Activated T-cell treated with anti-CD3 and anti-CD28 coated beads for 1 hour (primary cell): ENCODE measurements around the gene HERC5.
"Not testable (repeated sequence)": the region's sequence is repeated elsewhere in the genome, so short reads cannot be mapped to it uniquely, and the experiment has no call there.

ENCODE experiments used
- DNase-seq: peaks from one replicate; pipeline ENCODE4 v3.0.0-alpha.2; 2020; ENCODE audit warnings: low read depth

HERC5 gene

DNA sequence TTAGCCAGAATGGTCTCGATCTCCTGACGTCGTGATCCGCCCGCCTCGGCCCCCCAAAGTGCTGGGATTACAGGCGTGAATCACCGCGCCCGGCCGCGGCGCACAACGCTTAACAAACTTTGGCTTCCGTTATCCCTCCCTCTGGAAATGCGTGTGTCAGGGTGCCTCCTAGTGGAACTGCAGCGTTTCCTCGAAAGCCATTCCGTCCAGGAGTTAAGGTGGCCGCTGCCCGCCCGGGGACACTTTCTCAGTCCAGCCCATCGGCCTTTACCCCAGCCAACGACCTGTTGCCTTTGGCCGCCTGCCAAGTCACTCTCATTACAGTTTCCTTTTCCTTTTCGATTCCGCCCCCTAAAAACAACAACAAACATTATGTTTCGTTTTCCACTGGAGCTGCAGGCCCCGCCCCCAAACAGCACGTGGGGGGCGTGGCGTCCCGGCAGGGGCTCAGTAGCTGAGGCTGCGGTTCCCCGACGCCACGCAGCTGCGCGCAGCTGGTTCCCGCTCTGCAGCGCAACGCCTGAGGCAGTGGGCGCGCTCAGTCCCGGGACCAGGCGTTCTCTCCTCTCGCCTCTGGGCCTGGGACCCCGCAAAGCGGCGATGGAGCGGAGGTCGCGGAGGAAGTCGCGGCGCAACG lies at the start of gene HERC5:
HERC5 (plus strand) TSS at position 450 of the 637 bp plus-strand sequence; CDS start at position 601, 151 bp downstream.
- peak; percentile 92 for DNase-seq

DNA sequence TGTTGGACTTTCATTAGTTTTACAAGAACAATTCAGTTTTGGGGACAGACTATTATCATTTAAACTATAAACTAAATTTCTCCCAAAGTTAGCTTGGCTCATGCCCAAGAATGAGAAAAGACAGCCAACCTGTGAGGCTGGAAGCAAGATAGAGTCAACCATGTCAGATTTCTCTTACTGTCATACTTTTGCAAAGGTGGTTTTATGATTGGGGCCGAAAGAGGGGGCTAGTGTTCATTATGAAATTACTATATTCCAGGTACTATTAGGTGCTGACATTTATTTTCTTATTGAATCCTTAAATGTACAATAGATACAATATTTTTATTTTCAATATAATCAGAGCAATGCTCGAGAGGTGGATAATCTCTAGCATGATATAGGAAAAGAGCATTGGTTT lies 47.7 kb upstream of the HERC5 start:
- DNase-seq = no peak

DNA sequence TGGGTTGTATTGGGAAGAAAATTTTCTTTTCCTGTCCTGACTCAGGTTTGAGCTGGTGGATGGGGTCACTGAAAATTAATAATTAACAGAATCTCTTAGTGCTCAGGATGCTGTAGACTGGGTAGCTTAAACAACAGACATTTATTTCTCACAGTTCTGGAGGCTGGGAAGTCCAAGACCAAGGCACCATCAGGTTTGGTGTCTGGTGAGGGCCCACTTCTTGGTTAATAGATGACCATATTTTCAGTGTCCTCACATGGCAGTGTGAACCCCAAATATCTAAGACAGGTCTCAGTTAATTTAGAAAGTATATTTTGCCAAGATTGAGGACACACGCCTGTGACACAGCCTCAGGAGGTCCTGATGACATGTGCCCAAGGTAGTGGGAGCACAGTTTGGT lies 47.1 kb upstream of the HERC5 start:
- no peak for DNase-seq

DNA sequence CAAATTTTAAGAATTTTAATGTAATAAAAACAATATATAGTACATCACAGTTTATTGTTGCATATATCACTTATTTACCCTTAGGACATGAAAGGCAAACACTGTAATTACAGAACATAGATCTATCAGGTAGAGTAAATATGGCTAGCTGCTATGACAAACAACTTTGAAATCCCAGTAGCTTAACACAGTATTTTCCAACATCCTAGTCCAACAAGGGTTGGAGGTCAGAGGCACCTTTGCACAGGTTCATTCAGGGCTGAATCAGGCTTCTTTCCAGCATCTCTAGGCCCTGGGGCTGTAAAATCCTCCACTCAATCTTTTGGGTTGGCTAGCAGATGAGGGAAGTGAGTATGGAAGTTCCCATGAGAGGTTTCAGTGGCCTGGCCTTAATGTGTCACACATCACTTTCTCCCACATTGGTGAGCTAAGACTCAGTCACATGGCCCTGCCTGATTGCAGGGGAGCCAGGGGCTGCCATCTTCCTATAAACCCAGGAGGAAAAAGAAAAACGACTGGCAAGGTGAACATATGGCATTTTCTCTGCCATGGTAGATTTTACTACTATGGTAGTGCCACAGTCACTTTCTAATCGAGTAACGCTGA lies 45.3 kb upstream of the HERC5 start:
- no peak for DNase-seq

DNA sequence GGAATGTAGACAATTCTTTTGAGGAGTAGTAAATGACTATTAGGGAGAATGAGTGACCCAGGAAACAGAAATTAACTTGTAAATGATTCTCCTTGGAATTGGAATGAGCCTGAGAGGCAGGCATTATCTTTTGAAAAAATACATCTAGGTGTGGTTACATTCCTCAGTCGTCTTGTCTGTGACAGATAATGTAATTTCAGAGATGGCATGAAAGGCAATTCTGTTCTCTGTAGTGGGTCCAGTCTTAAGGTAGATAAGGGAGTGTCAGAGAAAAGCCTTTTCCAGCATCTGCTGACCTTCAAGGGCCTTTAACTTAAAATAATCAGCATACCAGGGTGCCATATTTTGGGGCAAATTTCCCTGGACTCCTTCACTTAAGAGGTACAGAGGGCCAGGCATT lies 43.1 kb upstream of the HERC5 start:
- no peak for DNase-seq

DNA sequence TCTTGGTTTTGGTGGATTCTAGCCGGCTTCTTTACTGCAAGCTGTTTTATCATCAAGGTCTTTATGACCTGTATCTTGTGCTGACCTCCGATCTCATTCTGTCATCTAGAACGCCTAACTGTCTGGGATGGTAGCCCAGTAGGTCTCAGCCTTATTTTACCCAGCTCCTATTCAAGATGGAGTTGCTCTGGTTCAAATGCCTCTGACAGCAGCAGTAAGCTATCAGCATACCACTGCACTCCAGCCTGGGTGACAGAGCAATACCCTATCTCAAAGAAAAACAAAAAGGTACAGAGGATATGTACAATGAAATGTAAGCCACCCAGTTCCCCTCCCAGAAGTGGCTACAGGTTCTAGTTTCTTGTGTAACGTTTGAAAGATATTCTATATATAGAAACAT lies 42.2 kb upstream of the HERC5 start:
- DNase-seq = no peak

DNA sequence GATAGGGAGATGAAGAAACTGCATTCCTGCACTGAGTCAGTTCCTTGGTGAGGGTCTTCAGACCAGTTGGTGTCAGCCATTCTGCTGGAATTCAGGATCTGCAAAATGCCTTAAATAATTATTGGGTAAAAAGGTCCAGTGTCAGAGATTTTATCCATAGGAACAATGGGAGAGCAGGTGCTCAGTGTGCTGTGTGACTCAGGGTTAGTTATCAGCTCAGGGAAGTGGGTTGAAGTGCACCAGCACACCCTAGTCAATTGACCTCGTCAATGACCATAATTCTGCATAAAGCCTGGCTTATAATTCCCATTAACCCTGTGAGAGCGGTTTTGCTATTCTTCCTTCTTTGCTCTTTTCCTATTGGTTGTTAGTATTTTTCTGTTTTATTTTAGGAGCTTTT lies 40.9 kb upstream of the HERC5 start:
- DNase-seq = no peak

DNA sequence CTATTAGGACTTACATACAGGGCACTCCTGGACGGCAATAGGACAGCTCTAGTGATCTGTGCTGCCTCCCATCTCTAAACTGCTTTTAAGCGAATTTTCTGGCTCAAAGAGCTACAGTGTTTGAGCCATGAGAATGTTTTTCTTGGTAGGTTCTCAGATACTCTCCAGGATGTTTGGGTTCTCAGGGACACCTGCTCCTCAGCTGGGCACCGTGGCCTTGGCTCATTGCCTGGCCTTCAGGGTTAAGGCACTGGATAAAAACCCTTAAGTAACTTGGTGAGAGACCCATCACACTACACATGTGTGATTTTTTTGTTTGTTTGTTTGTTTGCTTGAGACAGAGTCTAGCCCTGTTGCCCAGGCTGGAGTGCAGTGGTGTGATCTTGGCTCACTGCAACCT lies 38.5 kb upstream of the HERC5 start:
- DNase-seq = no peak

DNA sequence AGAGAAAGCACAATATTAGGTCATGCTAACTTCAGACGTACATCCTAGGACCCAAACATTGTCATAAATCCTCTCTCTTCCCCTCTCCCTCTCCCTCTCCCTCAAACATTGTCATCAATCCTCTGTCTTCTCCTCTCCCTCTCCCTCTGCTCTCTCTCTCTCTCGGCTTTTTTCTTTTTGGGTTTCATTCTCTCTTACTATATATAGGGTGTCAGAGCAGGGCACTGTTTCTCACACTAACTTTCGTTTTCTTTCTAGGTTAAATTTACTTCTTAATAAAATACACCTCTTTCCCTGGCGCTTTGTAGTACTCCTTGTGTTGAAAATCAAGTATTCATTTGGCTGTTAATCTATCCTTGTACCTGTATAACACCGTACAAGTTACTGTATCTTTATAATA lies 37.0 kb upstream of the HERC5 start:
- DNase-seq = no peak

DNA sequence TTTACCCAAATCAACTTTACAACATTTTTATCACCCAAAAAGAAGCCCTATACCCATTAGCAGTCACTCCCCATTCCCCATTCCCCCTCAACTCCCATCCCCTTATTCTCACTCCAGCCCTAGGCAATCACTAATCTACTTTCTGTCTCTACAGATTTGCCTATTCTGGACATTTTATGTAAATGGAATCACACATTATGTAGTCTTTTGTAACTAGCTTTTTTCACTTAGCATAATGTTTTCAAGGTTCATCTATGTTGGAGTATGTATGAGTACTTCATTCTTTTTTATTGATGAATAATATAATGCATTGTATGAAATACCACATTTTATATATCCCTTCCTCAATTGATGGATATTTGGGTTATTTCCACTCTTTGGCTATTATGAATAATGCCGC lies 36.1 kb upstream of the HERC5 start:
- no peak for DNase-seq

DNA sequence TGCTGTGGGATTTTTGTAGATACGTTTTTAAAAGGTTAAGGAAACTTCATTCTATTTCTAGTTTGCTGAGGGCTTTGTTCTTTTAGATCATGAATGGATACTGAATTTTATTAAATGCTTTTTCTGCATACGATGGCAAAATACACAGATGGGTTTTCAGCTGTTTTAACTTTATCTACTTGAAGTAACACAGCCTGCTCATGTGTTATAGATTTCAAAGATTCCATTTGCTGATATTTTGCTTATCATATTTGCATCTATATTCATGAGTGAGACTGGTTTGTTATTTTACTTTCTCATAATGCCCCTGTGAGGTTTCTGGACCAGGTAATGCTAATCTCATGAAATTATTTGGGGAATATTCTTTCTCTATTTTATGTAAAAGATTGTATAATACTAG lies 34.5 kb upstream of the HERC5 start:
- DNase-seq = no peak

DNA sequence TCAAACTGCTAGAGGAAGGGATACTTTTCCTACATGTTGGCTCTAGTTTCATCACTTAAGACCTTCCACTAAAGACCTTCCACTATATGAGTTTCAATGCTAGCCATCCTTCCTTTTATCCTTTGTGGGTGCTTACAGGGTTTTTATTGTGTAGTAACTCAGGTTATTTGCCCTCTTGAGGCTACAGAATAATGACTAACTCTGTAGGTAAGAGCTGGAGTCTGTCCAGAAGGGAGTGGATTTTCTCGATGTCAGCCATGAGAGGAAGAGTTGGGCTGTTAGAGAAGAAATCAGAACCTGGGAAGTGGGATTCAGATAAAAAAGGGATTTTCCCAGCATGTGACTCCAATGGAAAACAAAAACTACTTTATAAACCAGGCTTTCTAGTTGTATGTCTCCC lies 27.5 kb upstream of the HERC5 start:
- DNase-seq = no peak

DNA sequence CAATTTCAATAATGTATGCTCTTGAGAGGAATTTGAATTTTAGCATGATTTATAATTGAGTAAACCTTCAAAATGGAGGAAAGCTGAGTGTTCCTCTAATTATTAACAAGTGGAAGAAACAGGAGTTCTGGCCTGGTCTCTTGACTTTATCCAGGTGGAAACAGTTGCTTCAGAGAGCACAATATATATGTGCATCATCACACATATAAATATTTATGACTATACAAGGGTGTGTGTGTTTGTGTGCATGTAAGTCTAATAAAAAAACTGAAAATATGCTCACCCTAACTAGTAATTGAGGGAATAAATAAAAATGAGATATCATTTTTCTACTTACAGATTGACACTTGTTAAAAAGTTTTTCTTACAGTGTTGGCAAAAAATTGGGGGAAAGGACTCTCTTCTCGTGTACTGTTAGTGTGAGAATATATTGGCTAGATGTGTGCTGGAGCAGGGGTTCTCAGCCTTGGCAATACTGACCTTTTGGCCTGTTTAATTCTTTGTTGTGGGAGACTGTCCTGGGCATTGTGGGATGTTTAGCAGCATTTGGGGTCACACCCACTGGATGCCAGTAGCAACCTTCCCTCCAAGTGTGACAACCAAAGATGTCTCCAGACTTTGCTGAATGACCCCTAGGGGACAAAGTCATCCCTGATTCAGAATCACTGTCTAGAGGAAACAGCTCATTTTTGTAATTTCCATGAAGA lies 20.8 kb upstream of the HERC5 start:
- DNase-seq = no peak

DNA sequence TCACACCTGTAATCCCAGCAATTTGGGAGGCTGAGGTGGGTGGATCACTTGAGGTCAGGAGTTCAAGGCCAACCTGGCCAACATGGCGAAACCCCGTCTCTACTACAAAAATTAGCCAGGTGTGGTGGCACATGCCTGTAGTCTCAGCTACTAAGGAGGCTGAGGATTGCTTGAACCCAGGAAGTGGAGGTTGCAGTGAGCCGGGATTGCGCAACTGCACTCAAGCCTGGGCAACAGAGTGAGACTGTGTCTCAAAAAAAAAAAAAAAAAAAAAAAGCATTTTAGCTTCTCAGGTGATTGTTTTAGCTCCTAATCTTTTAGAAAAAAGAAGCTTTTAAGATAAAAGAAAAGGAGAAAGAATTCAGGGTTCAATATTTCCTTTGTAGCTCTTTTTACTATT lies 19.0 kb upstream of the HERC5 start:
- not testable (repeated sequence) for DNase-seq

DNA sequence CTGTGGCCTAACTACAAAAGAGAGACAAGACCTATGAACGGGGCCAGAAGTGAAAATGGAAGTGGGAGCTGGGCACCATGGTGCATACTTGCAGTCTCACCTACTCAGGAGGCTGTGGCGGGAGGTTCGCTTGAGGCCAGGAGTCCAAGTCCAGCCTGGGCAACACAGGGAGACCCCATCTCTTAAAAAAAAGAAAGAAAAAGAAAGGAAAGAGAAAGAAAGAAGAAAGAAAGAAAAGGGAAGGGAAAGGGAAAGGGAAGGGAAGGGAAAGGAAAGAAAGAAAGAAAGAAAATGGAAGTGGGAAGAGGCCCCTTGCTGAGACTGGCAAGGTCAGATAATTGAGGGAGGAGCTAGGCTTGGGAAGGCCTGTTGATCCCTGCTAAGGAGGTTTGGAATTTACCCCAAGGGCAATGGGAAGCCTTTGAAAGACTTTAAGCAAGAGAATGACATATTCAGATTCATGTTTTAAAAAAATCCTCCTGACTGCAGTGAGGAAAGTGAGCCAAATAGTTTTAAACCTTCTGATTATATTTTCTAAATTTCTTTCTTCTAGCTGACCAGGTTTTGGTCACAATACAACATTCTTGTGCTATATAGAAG lies 17.7 kb upstream of the HERC5 start:
- no peak for DNase-seq

DNA sequence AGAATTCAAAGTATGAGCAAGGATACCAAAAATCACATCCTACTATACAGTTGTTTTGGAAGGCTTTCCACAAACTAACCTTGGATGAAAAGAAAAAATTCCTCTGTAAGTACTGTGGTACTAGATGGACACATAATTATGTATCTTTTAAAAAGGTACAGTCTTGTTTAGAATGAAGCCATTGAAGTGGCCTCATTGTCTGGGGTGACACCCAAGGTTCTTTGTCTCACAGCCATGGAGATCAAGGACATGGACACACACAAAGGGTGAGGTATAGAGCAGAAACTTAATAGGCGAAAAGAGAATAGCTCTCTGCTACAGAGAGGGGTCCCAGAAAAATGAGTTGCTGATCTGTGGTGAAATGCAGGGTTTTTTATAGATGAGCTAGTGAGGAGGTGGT lies 16.8 kb upstream of the HERC5 start:
- DNase-seq = no peak

DNA sequence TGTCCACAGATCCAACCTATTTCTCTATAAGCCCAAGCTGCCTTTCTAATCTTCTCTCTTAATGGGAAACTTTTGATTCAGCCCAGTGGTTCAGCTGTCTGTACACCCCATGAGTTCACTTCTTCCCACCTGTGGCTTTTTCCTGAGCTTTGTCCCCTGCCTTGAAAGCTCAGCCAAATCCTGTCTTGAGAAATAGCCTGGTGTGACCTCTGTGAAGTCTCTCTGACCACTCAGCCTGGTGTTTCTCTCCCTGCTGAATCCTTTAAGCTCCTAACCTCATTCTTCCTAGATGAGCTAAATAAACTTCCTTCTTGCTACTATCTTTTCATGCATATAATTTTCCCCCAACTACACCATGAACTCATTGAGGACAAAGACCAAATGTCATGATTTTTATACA lies 15.2 kb upstream of the HERC5 start:
- no peak for DNase-seq

DNA sequence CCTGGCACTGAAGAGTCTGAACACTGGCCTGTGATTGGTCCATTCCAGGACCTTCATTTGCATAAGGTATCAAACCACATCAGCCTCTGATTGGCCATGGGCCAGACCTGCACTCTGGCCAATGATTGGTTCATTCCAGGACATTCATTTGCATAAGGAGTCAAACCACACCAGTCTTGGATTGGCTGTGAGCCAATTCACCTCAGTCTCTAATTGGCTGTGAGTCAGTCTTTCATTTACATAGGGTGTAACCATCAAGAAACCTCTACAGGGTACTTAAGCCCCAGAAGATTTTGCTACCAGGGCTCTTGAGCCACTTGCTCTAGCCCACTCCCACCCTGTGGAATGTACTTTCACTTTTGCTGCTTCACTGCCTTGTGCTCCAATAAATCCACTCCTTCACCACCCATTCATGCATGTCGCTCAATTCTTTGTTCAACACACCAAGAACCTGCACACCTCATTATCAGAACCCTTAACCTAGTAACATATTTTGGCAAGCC lies 14.2 kb upstream of the HERC5 start:
- no peak for DNase-seq

DNA sequence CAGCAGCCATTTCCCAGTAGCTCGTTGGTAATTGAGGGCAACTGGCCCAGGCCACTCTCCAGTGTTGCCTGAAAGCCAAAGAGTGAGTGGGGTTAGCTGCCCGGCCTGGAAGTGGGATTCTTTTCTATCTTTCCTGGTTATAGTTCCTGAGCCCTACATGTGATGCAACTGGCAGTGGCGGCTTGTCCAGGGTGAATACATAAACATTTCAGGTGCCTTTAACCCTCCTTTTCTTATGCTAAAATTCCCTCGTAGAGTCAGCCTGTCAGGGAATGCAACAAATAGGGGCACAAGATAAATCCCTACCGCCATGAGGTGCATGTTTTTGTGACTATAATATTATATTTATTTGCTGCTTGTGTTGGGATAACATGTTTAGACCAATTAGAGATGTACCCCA lies 13.4 kb upstream of the HERC5 start:
- DNase-seq = no peak

DNA sequence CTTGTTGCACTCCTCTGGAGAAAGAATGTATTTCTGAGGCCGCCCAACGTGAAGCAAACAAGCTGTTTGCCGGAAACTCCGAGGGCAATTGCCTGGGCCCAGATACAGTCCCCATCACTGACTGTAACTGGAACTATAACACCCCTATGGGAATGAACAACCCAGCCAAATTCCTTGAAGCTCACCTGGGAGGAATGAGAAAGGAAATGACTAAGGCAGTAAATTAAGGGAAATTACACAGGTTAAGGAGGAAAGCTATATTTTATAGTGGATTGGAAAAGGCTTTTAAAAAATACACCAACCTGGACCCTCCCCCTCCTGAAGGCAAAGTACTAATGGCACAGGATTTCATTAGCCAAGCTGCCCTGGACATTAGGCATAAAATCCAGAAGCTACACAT lies 11.7 kb upstream of the HERC5 start:
- no peak for DNase-seq

DNA sequence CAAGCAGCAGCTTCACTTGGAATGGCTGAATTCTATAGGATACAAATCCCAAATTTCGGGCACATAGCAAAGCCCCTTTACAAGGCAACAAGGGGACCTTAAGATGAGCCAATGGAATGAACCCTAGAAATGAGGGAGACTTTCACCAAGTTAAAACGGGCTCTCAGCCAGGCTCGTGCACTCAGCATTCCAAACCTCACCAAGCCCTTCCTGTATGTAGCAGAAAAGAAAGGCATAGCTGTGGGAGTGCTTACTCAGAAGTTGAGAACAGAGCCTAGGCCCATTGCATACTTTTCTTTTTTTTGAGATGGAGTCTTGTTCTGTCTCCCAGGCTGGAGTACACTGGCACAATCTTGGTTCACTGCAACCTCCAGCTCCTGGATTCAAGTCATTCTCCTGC lies 10.8 kb upstream of the HERC5 start:
- no peak for DNase-seq

DNA sequence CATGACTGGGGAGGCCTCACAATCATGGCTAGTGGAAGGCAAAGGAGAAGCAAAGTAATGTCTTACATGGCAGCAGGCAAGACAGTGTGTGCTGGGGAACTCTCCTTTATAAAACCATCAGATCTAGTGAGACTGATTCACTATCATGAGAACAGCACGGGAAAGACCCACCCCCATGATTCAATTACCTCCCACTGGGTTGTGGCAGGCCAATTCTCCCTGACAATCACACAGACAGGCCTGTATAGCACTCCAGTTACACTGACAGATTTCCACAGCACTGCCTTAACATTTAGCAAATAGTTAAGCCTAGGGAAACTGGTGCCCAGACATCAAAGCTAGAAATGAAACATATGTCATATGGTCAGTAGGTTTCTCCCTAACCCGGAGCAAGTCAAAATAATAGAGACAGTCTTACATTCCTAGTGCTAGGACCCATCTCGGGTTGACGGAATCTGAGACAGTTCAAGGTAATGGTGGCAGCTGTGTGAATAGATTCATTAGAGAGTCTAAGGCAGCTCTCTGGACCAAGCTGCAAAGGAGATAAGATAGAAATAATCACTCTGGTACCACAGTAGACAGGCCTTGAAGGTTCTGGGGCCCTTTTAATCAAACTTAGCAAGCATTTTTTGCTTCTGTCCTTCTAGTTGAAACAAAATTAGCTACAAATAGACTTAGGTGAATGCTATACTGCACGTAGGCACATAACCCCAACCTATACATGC lies 9.4 kb upstream of the HERC5 start:
- DNase-seq = no peak
